Caco-2 (cell line): ENCODE data around the gene CDK14. TPM values are rescaled to one million over a fixed set of nuclear protein-coding genes. Genes with fewer than 3 reads are reported as not detected.

Source experiments
- BruUV-seq: library from RNA; stranded (reverse); fragments of 400-500 nt; replicated peaks from 2 replicates; lab custom pipeline; 2021; lab: Mats Ljungman, UMichigan
- CTCF ChIA-PET: fragments of 300-600 bp; sonication (Branson Sonifier 250); formaldehyde crosslinking; loops from one replicate; lab custom pipeline; 2022; ENCODE audit warnings: antibody characterized with exemption; lab: Charles Lee
- POLR2A ChIA-PET: fragments of 300-600 bp; sonication (Branson Sonifier 250); formaldehyde crosslinking; loops from one replicate; lab custom pipeline; 2022; ENCODE audit warnings: antibody characterized with exemption; lab: Charles Lee
- DNase-seq, 2 experiments: peaks; one replicate each; pipeline versions ENCODE4 v3.0.0 to v3.0.0-alpha.2; 2020 to 2022
- H3K27me3 ChIP-seq: replicated peaks from 2 replicates; pipeline ENCODE4 v1.6.0; 2011; ENCODE audit warnings: low read length; ENCODE audit not compliant: control insufficient read depth, insufficient read depth
- H3K36me3 ChIP-seq: 2 replicates; pipeline ENCODE4 v1.5.1; 2011; ENCODE audit warnings: low read length; ENCODE audit not compliant: control insufficient read depth, insufficient read depth
- H3K4me1 ChIP-seq: fragments of 250-450 bp; sonication (Bioruptor Pico); 2 replicates; pipeline ENCODE4 v1.5.1; 2020; ENCODE audit warnings: mild to moderate bottlenecking
- H3K4me3 ChIP-seq: 2 replicates; pipeline ENCODE4 v1.5.1; 2011; ENCODE audit warnings: low read depth, mild to moderate bottlenecking, control low read depth, low read length
- H3K9me3 ChIP-seq: fragments of 250-450 bp; sonication (Bioruptor Pico); 2 replicates; pipeline ENCODE4 v1.5.1; 2020; ENCODE audit warnings: mild to moderate bottlenecking, moderate library complexity
- H3K27ac Mint-ChIP-seq: one replicate; pipeline ENCODE4 v1.8.0; 2022; ENCODE audit warnings: mixed read lengths; ENCODE audit not compliant: unreplicated experiment
- H3K27me3 Mint-ChIP-seq: one replicate; pipeline ENCODE4 v1.8.0; 2022; ENCODE audit warnings: mixed read lengths; ENCODE audit not compliant: insufficient read depth, unreplicated experiment
- H3K36me3 Mint-ChIP-seq: one replicate; pipeline ENCODE4 v1.8.0; 2022; ENCODE audit warnings: mild to moderate bottlenecking, mixed read lengths; ENCODE audit not compliant: insufficient read depth, unreplicated experiment
- H3K4me1 Mint-ChIP-seq: one replicate; pipeline ENCODE4 v1.8.0; 2022; ENCODE audit warnings: low read depth, mixed read lengths; ENCODE audit not compliant: unreplicated experiment
- H3K4me3 Mint-ChIP-seq: one replicate; pipeline ENCODE4 v1.8.0; 2022; ENCODE audit warnings: mild to moderate bottlenecking, moderate library complexity, mixed read lengths; ENCODE audit not compliant: unreplicated experiment
- H3K9me3 Mint-ChIP-seq: one replicate; pipeline ENCODE4 v1.8.0; 2022; ENCODE audit warnings: mixed read lengths; ENCODE audit not compliant: unreplicated experiment
- intact Hi-C: fragments of 100-400 bp; cut with micrococcal nuclease; formaldehyde crosslinking; loops from one replicate; pipeline ENCODE4 v1.10.0; 2022; ENCODE audit not compliant: unreplicated experiment
- total RNA-seq: library from RNA; stranded (reverse); gene quantifications from 2 replicates; pipeline ENCODE4 v1.2.3, GENCODE V29; 2022
- TF ChIP-seq, protein P1 (sequence below), 2 experiments: fragments of 200-600 bp in 1 of 2; IDR thresholded peaks; 1 replicate in 1 of 2; 2 replicates in 1 of 2; pipeline versions ENCODE4 v1.5.1 to v1.8.0; 2011 to 2022; ENCODE audit warnings: antibody characterized with exemption in 1 of 2, control low read depth in 1 of 2, inconsistent platforms in 1 of 2, low read depth in 1 of 2, low read length in 1 of 2, mild to moderate bottlenecking in 1 of 2, moderate library complexity in 1 of 2; ENCODE audit not compliant: insufficient read depth in 1 of 2, severe bottlenecking in 1 of 2, unreplicated experiment in 1 of 2

CDK14 gene
- total RNA-seq, 1 experiment from 2014 or later, result 18.2 TPM

DNA sequence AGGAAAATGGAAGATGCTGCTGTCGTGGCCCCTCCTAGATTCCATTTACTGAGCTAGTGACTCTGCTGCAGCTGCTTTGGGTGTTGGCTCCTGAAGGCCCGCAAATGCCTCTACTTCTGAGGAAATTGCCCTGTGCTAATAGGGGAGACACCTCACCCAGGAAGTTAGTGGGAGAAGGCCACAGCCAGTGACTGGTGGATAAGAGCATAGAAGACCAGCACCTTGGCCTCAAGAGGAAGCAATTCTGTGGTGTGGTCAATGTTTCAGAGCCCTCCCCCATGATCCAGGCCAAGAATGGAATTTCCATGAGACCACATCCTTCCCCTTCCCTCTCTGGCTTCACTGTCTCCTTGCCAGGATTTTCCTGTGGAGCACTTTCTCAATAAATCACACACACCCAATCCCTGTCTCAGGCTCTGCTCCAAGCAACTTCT, 643.1 kb downstream of the CDK14 start:
- DNase-seq, result no peak
- Mint-ChIP-seq H3K36me3 (no peaks in the 10 kb centered on the region), H3K4me3 (no peak overlapping the region), H3K27ac (no peak overlapping the region), H3K9me3 (no peaks in the 10 kb centered on the region), H3K4me1 (no peaks in the 10 kb centered on the region), H3K27me3 (peaks cover 5% of the 10 kb centered on the region)
- Histone ChIP-seq H3K4me3 (no peak overlapping the region), H3K36me3 (no peaks in the 10 kb centered on the region), H3K9me3 (no peaks in the 10 kb centered on the region), H3K4me1 (no peaks in the 10 kb centered on the region), H3K27me3 (no peaks in the 10 kb centered on the region)
- ChIA-PET POLR2A (no interaction called here), CTCF (no interaction called here)
- intact Hi-C loops, result no loop called here
- TF ChIP-seq, protein P1, sequence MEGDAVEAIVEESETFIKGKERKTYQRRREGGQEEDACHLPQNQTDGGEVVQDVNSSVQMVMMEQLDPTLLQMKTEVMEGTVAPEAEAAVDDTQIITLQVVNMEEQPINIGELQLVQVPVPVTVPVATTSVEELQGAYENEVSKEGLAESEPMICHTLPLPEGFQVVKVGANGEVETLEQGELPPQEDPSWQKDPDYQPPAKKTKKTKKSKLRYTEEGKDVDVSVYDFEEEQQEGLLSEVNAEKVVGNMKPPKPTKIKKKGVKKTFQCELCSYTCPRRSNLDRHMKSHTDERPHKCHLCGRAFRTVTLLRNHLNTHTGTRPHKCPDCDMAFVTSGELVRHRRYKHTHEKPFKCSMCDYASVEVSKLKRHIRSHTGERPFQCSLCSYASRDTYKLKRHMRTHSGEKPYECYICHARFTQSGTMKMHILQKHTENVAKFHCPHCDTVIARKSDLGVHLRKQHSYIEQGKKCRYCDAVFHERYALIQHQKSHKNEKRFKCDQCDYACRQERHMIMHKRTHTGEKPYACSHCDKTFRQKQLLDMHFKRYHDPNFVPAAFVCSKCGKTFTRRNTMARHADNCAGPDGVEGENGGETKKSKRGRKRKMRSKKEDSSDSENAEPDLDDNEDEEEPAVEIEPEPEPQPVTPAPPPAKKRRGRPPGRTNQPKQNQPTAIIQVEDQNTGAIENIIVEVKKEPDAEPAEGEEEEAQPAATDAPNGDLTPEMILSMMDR (IDR thresholded peaks at IDR 0.05; ENCODE audit: insufficient read depth in 1 of 2, low read depth in 1 of 2, low read length in 1 of 2, severe bottlenecking in 1 of 2, unreplicated experiment in 1 of 2), result no peak
- BruUV-seq, result no TSS peak

DNA sequence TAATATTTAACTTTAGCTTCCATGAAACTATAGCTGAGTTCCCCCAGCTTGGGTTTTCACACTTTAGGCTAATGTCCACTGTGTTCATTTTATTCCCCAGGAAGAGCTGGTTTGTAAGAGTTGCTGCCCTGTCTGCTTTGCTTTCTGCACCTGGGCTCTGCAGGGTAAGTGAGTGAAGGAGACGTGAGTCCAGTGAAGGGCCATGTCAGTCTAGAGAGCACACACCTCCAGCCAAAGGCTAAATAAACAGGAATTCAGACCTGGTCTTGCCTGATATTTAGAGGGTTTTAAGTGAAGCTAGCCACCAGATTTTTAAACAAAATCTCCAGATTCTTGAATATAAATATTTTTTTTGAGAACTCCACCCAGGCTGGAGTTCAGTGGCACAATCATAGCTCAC, 643.7 kb downstream of the CDK14 start:
- Mint-ChIP-seq H3K36me3 (no peaks in the 10 kb centered on the region), H3K4me3 (no peak overlapping the region), H3K27ac (no peak overlapping the region), H3K27me3 (peaks cover 8% of the 10 kb centered on the region), H3K4me1 (no peaks in the 10 kb centered on the region), H3K9me3 (no peaks in the 10 kb centered on the region)
- TF ChIP-seq, protein P1 (IDR thresholded peaks at IDR 0.05; ENCODE audit: insufficient read depth in 1 of 2, low read depth in 1 of 2, low read length in 1 of 2, severe bottlenecking in 1 of 2, unreplicated experiment in 1 of 2), result no peak
- no TSS peak for BruUV-seq
- no peaks in the 10 kb centered on the region for H3K36me3 ChIP-seq
- no peaks in the 10 kb centered on the region for H3K27me3 ChIP-seq
- intact Hi-C loops, result no loop called here
- DNase-seq, result no peak
- no peaks in the 10 kb centered on the region for H3K9me3 ChIP-seq
- H3K4me1 ChIP-seq, result no peaks in the 10 kb centered on the region
- ChIA-PET POLR2A (no interaction called here), CTCF (no interaction called here)
- no peak overlapping the region for H3K4me3 ChIP-seq

DNA sequence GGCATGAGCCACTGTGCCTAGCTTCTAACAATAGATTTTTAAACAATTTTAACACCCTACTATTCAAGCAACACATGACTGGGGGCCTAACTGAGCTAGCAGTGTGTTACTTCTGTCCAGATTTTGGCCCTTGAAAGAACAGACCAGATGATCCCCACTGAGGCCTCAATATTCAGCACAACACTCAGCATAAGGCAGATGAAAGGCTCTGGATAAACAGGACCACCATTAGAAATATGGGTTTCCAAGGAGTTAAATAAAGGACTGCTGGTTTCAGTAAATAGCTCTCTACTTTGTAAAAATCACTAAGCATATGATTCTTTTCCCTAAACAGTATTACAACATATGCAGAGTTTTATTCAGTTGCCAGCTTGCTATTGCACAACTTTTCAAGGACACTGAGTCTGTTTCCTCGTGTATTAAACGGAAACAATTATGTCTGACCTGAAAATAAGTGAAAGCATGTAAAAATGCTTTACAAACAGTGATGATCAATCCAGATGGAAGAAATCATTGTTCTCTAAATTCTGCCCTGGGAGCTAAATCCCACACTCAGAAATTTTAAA, 644.3 kb downstream of the CDK14 start:
- TF ChIP-seq, protein P1 (IDR thresholded peaks at IDR 0.05; ENCODE audit: insufficient read depth in 1 of 2, low read depth in 1 of 2, low read length in 1 of 2, severe bottlenecking in 1 of 2, unreplicated experiment in 1 of 2), result no peak
- no peak for DNase-seq
- POLR2A ChIA-PET, result no interaction called here
- intact Hi-C loops, result no loop called here
- Mint-ChIP-seq H3K4me1 (no peaks in the 10 kb centered on the region), H3K9me3 (no peaks in the 10 kb centered on the region), H3K36me3 (no peaks in the 10 kb centered on the region), H3K27me3 (peaks cover 8% of the 10 kb centered on the region), H3K27ac (no peak overlapping the region), H3K4me3 (no peak overlapping the region)
- Histone ChIP-seq H3K27me3 (no peaks in the 10 kb centered on the region), H3K36me3 (no peaks in the 10 kb centered on the region), H3K4me3 (no peak overlapping the region), H3K4me1 (no peaks in the 10 kb centered on the region), H3K9me3 (no peaks in the 10 kb centered on the region)
- CTCF ChIA-PET, result no interaction called here
- no TSS peak for BruUV-seq
